ENCODE data around the gene GAB2.
"Not testable (repeated sequence)": the region's sequence is repeated elsewhere in the genome, so short reads cannot be mapped to it uniquely, and the experiment has no call there.

- TF ChIP-seq EP300, CTCF, POLR2A (IDR thresholded peaks at IDR 0.05): not testable (repeated sequence)
These were observed 61.9 kb downstream of the GAB2 start for GRCh38 chr11:78355742-78356141.
